OCI-LY3 (cell line): ENCODE results near the gene SCARB1.

Source experiments
- CTCF ChIP-seq: fragments of 200-600, 300-600 bp; sonication (generic); IDR thresholded peaks from 2 replicates; pipeline ENCODE4 v1.5.1; 2014; ENCODE audit warnings: antibody characterized with exemption, low read length, low read depth
- EZH2phosphoT487 ChIP-seq: fragments of 200-600 bp; shearing (Covaris generic); IDR thresholded peaks from 2 replicates; pipeline ENCODE4 v1.6.1; 2018; ENCODE audit warnings: antibody characterized with exemption, mixed run types, low read depth

- TF ChIP-seq CTCF (no peak), EZH2phosphoT487 (no peak)
Observed at GRCh38 chr12:124849382-124849781, 14.3 kb downstream of the SCARB1 start.
